GM18511 (cell line): ENCODE results near the gene PHLDB3.

ENCODE experiments used
- ATAC-seq: cut with Tn5 transposase; IDR thresholded peaks from one replicate; pipeline ENCODE4 v1.9.1; 2021; ENCODE audit warnings: mild to moderate bottlenecking, moderate library complexity; ENCODE audit not compliant: unreplicated experiment

PHLDB3 gene

DNA sequence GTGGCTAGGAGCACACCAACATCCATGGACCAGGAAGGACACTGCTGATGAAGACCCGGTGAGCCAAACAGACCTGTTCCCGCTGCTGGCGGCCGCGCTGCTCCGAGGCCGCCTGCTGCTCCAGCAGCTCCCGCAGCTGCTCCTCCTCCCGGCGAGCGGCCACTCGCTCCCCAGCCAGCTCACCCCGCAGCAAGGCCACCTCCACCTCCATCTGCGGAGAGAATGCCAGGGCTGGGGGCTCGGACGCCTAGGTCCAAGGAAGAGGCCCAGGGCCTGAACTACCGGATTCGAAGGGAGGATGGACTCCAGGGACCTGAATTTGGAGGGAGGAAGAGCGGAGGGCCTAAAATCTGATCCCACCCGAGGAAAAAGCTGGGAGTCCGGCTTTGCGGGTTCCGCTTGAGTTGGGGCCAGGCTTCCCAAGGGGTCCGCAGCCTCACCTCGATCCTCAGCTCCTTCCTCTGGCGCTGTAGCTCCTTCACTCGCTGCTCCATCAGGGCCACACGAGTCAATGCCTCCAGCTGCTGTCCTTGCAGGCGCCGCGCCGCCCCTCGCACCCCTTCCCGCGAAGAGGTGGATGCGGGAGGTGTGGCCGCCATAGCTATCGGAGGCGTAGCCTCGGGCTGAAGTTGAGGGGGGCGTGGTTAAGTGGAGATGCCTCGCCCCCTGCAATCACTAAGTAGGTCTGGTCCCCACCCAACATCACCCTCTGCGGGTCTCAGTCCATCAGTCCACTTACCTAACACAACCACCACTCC lies 2.7 kb downstream of the PHLDB3 start:
- ATAC-seq = no peak

DNA sequence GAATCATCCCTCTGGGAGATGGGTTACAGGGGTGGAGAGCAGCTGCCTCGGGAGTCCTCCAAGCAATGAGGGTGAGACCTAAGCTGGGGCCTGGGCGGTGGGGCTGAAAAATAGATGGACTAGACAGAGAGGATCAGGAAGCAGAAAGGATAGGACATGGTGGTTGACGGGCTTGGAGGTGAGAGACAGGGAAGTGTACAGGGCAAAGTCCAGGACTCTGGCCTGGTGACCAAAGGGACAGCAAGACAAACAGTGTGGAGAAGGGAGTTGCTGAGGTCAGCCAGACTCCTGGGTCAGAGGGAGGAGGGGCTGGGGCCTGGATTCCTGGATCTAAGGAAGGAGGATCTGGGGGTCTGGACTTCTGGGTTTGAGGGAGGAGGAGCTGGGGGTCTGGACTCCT lies 5.5 kb downstream of the PHLDB3 start:
- no peak for ATAC-seq

DNA sequence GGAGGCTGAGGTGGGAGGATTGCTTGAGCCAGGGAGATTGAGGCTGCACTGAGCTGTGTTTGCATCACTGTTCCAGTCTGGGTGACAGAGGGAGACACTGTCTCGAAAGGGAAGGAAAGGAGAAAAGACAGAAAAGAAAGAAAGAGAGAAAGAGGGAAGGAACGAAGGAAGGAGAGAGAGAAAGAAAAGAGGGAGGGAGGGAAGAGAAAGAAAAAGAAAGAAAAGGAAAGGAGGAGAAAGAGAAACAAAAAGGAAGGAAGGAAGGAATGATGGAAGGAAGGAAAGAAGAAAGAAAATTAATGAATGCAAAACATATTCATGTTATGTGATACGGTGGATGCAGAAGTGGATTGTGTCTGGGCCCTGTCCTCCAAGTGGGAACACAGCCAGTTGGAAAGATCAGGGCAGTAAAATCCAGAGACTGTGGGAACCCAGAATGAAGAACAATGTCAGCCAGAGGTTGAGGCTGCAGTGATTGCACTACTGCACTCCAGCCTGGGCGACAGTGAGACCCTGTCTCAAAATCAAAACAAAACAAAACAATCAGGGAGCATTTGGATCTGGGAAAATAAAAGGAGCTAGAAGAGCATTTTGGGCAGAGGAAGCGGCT lies 6.2 kb downstream of the PHLDB3 start:
- no peak for ATAC-seq

- ATAC-seq = no peak
Measured at GRCh38 chr19:43496960-43497359, 7.6 kb downstream of the PHLDB3 start.

DNA sequence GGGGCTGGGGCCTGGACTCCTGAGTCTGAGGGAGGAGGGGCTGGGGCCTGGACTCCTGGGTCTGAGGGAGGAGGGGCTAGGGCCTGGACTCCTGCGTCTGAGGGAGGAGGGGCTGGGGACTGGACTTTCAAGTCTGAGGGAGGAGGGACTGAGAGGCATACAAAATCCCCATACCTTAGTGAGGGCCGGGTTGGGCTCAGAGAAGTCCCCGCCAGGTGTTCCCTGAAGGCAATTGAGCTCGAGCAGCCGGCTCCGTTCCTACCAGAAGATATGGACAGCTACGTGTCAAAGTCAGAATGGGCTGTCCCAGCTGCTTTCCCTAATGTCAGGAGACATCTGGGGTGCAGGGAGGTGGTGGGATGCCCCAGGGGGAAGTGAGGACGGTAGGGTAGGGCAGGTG lies 9.5 kb downstream of the PHLDB3 start:
- ATAC-seq = no peak

GRCh38 chr19:43490759-43491158 lies 13.8 kb downstream of the PHLDB3 start:
- ATAC-seq = no peak

DNA sequence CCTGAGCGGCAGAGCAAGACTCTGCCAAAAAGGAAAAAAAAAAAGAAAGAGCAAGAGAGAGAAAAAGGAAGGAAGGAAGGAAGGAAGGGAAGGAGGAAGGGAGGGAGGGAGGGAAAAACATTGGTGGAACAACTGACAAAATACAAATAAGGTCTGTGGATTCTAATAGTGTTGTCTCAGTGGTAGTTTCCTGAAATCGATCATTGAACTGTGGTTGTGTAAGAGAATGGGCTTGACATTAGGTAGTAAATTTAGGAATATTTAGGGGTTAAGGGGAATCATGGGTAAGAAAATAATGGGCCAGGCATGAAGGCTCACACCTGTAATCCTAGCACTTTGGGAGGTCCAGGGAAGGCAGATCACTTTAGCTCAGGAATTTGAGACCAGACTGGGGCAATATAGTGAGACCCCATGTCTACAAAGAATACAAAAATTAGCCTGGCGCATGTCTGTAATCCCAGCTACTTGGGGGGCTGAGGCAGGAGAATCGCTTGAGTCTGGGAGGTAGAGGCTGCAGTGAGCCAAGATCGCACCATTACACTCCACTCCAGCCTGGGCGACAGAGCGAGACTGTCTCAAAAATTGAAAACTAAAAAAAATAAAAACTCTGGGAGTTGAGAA lies 14.5 kb downstream of the PHLDB3 start:
- no peak for ATAC-seq

- no peak for ATAC-seq
Measured at GRCh38 chr19:43489310-43489709, 15.2 kb downstream of the PHLDB3 start.

DNA sequence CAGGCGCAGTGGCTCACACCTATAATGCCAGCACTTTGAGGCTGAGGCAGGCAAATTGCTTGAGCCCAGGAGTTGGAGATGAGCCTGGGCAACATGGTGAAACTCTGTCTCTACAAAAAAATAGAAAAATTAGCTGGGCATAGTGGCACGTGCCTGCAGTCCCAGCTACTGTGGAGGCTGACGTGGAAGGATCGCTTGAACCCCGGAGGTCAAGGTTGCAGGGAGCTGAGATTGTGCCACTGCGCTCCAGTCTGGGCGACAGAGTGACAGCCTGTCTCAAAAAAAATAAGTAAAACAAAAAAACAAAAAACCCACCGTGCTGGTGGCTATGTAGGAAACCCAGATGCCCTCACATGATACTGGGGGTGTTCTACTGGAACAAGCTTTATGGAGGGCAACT lies 16.4 kb downstream of the PHLDB3 start:
- ATAC-seq = no peak

DNA sequence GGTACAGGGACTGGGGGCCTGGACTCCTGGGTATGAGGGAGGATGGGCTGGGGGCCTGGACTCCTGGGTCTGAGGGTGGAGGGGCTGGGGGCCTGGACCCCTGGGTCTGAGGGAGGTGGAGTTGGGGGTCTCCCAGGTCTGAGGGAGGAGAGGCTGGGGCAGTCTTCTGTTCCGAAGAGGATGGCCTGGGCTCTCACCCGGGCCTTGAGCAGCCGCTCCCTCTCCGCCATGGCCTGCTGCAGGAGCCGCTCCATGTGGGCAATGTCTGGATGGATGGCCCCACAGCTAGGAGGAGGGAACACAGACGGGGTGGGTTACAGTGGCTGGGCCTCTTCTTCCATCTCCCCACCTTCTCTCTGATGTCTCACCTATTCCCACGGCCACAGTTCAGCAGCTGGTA lies 18.1 kb downstream of the PHLDB3 start:
- no peak for ATAC-seq

- ATAC-seq = no peak
Measured at GRCh38 chr19:43485951-43486350, 18.6 kb downstream of the PHLDB3 start.

DNA sequence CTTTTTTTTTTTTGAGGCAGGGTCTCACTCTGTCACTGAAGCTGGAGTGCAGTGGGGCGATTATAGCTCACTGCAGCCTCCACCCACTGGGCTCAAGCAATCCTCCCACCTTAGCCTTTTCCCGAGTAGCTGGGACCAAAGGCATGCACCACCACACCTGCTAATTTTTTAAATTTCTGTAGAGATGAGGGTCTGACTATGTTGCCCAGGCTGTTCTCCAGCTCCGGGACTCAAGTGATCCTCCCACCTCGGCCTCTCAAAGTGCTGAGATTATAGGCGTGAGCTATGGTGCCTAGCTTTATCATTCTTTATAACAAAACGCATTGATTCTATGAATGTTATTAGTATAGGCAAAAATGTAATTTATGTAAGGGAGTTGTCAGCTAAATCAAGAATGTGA lies 21.3 kb downstream of the PHLDB3 start:
- ATAC-seq = no peak

GRCh38 chr19:43482193-43482592 lies 22.4 kb downstream of the PHLDB3 start:
- ATAC-seq = no peak

DNA sequence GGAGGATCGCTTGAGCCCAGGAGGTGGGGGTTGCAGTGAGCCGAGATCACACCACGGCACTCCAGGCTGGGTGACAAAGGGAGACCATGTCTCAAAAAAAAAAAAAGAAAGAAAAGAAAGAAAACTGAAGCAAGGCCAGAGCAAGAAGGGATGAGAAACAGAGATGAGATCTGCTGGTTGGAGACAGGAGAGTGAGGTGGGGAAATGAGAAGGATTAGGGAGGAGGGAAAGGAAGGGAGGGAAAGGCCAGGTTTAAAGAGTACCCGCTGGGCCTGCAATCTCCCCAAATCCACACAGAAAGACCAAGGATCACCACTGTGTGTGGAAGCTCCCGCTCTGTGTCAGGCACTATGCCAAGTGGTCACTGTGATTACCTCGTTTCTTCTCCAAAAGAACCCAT lies 22.8 kb downstream of the PHLDB3 start:
- ATAC-seq = no peak

GRCh38 chr19:43480574-43480973 lies 24.0 kb downstream of the PHLDB3 start:
- no peak for ATAC-seq

- no peak for ATAC-seq
Measured at GRCh38 chr19:43479961-43480561, 24.5 kb downstream of the PHLDB3 start.

DNA sequence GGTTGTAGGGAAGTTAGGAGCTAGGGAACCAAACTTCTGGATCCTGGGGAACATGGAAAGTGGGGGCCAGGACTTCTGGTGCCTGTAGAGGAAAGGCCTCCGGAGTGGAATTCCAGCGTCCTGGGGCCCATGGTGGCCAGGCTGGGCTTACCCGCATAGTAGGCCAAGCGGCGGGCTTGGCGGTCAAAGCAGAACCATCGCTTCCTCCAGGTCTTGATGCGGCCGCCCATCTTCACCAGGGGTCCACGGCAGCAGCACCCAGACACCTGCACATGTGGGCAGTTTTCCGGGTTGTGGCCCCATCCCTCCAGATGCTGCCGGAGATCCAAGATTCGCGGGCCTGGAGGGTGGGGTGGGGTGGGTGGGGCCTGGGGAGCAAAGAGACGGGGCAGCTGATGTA lies 25.3 kb downstream of the PHLDB3 start:
- ATAC-seq = no peak

DNA sequence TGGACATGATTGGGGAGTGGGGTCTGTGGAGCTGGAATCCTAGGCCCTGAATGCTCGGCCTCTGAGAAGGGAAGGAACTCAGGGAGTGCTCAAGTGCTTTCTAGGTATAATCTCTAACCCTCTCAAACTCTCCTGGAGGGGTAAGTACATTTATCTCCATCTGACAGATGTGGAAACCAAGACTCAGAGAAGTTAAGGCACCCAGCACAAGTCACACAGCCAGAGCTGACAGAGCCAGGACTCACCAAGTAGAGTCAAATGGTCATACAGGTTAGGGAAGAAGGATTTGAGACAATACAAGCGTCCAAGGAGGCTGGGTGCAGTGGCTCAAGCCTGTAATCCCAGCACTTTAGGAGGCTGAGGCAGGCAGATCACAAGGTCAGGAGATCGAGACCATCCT lies 26.2 kb downstream of the PHLDB3 start:
- ATAC-seq = no peak

DNA sequence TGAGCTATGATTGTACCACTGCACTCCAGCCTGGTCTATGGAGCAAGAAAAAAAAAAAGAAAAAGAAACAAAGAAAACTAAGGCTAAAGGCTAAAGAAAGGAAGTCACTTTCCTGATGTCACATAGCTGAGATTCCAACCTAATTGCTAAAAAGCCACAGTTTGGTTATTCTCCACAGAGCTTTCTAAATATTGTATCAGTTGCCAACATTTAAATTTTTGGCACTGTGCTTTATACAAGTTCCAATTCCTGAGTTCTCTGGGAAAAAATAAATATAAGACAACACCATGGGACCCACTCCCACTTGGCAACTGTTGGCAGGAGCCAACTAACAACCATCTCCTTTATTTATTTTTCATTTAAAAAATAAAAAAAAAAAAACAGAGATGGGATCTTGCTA lies 27.9 kb downstream of the PHLDB3 start:
- ATAC-seq = no peak

GRCh38 chr19:43474986-43475705 lies 29.4 kb downstream of the PHLDB3 start:
- ATAC-seq = peak; percentile 78

- ATAC-seq = no peak
Measured at GRCh38 chr19:43474487-43474886, 30.1 kb downstream of the PHLDB3 start.
